Duodenal mucosa (tissue), 2 donors: Measurements from ENCODE around the gene NPFFR1.

Experiments
- H3K27ac ChIP-seq: one replicate; pipeline ENCODE4 v1.7.0; 2013; ENCODE audit warnings: low read depth, low read length
- H3K27me3 ChIP-seq, 2 donors: one replicate each; pipeline ENCODE4 v1.7.0; 2013; ENCODE audit warnings: low read length in 2 of 2, control low read depth in 1 of 2; ENCODE audit not compliant: insufficient read depth in 2 of 2, control insufficient read depth in 1 of 2
- H3K36me3 ChIP-seq, 2 donors: one replicate each; pipeline ENCODE4 v1.7.0; 2013; ENCODE audit warnings: low read length in 2 of 2, control low read depth in 1 of 2; ENCODE audit not compliant: insufficient read depth in 2 of 2, control insufficient read depth in 1 of 2
- H3K4me1 ChIP-seq, 2 donors: one replicate each; pipeline ENCODE4 v1.7.0; 2013; ENCODE audit warnings: low read length in 2 of 2, control low read depth in 1 of 2; ENCODE audit not compliant: insufficient read depth in 2 of 2, control insufficient read depth in 1 of 2
- H3K4me3 ChIP-seq, 2 donors: one replicate each; pipeline ENCODE4 v1.7.0; 2013; ENCODE audit warnings: low read length in 2 of 2, low read depth in 1 of 2
- H3K9ac ChIP-seq, 2 donors: one replicate each; pipeline ENCODE4 v1.7.0; 2013; ENCODE audit warnings: low read length in 2 of 2, low read depth in 1 of 2
- H3K9me3 ChIP-seq, 2 donors: one replicate each; pipeline ENCODE4 v1.7.0; 2013; ENCODE audit warnings: low read length in 2 of 2, control low read depth in 1 of 2; ENCODE audit not compliant: control insufficient read depth in 1 of 2

The NPFFR1 gene

GRCh38 chr10:70271996-70272924 is 11.5 kb downstream of the NPFFR1 start:
- H3K9ac ChIP-seq, result no peak overlapping the region

GRCh38 chr10:70270952-70271351 is 12.9 kb downstream of the NPFFR1 start:
- Histone ChIP-seq H3K36me3 (no peaks in the 10 kb centered on the region), H3K4me3 (no peak overlapping the region), H3K9ac (no peak overlapping the region), H3K4me1 (peaks cover 0 to 3% of the 10 kb centered on the region in 2 donors), H3K9me3 (peaks cover 0 to 3% of the 10 kb centered on the region in 2 donors), H3K27ac (no peak overlapping the region), H3K27me3 (no peaks in the 10 kb centered on the region)

More at GRCh38 chr10:70271996-70272924, 11.5 kb downstream of the NPFFR1 start:
- no peaks in the 10 kb centered on the region for H3K36me3 ChIP-seq
- no peaks in the 10 kb centered on the region for H3K27me3 ChIP-seq
- peaks cover 0 to 3% of the 10 kb centered on the region in 2 donors for H3K9me3 ChIP-seq
- peaks cover 0 to 3% of the 10 kb centered on the region in 2 donors for H3K4me1 ChIP-seq
- no peak overlapping the region for H3K4me3 ChIP-seq
- H3K27ac ChIP-seq, result no peak overlapping the region

GRCh38 chr10:70269741-70270140 is 14.1 kb downstream of the NPFFR1 start:
- Histone ChIP-seq H3K36me3 (no peaks in the 10 kb centered on the region), H3K9me3 (no peaks in the 10 kb centered on the region), H3K27me3 (no peaks in the 10 kb centered on the region), H3K4me3 (no peak overlapping the region), H3K9ac (no peak overlapping the region), H3K4me1 (peaks cover 0 to 3% of the 10 kb centered on the region in 2 donors), H3K27ac (no peak overlapping the region)

- H3K27ac ChIP-seq, result no peak overlapping the region
- H3K9ac ChIP-seq, result no peak overlapping the region
- H3K36me3 ChIP-seq, result no peaks in the 10 kb centered on the region
- H3K4me3 ChIP-seq, result no peak overlapping the region
- H3K27me3 ChIP-seq, result no peaks in the 10 kb centered on the region
- H3K4me1 ChIP-seq, result peaks cover 0 to 3% of the 10 kb centered on the region in 2 donors
- H3K9me3 ChIP-seq, result no peaks in the 10 kb centered on the region
Measured at GRCh38 chr10:70268376-70268775, 15.4 kb downstream of the NPFFR1 start.

GRCh38 chr10:70267161-70267933 is 16.5 kb downstream of the NPFFR1 start:
- Histone ChIP-seq H3K36me3 (no peaks in the 10 kb centered on the region), H3K9me3 (no peaks in the 10 kb centered on the region), H3K4me1 (no peaks in the 10 kb centered on the region), H3K27ac (no peak overlapping the region), H3K4me3 (no peak overlapping the region), H3K27me3 (no peaks in the 10 kb centered on the region), H3K9ac (no peak overlapping the region)

- Histone ChIP-seq H3K9ac (no peak overlapping the region), H3K36me3 (no peaks in the 10 kb centered on the region), H3K4me1 (no peaks in the 10 kb centered on the region), H3K9me3 (no peaks in the 10 kb centered on the region), H3K4me3 (no peak overlapping the region), H3K27ac (no peak overlapping the region), H3K27me3 (no peaks in the 10 kb centered on the region)
Measured at GRCh38 chr10:70266701-70267100, 17.1 kb downstream of the NPFFR1 start.

GRCh38 chr10:70266056-70266455 is 17.7 kb downstream of the NPFFR1 start:
- no peak overlapping the region for H3K27ac ChIP-seq
- no peak overlapping the region for H3K9ac ChIP-seq
- H3K9me3 ChIP-seq, result peaks cover 2 to 5% of the 10 kb centered on the region in 2 donors
- no peaks in the 10 kb centered on the region for H3K4me1 ChIP-seq
- no peaks in the 10 kb centered on the region for H3K27me3 ChIP-seq
- H3K36me3 ChIP-seq, result no peaks in the 10 kb centered on the region
- H3K4me3 ChIP-seq, result no peak overlapping the region

- Histone ChIP-seq H3K36me3 (no peaks in the 10 kb centered on the region), H3K27me3 (no peaks in the 10 kb centered on the region), H3K9me3 (peaks cover 3 to 8% of the 10 kb centered on the region in 2 donors), H3K4me1 (no peaks in the 10 kb centered on the region), H3K4me3 (no peak overlapping the region), H3K27ac (no peak overlapping the region), H3K9ac (no peak overlapping the region)
Measured at GRCh38 chr10:70265032-70265689, 18.6 kb downstream of the NPFFR1 start.

GRCh38 chr10:70260734-70261133 is 23.1 kb downstream of the NPFFR1 start:
- Histone ChIP-seq H3K36me3 (no peaks in the 10 kb centered on the region), H3K9ac (no peak overlapping the region), H3K27me3 (peaks cover 2 to 6% of the 10 kb centered on the region in 2 donors), H3K4me1 (peaks cover 4 to 14% of the 10 kb centered on the region in 2 donors), H3K9me3 (peaks cover 3 to 8% of the 10 kb centered on the region in 2 donors), H3K27ac (no peak overlapping the region), H3K4me3 (no peak overlapping the region)
